K562 (cell line): ENCODE results near the gene AKAP3. TPM values are rescaled to one million over a fixed set of nuclear protein-coding genes. Genes with fewer than 3 reads are reported as not detected.

Source experiments
- ATAC-seq: fragments of 200-7000 bp; cut with Tn5 transposase; 3 replicates; pipeline ENCODE4 v1.9.1; 2020; ENCODE audit warnings: moderate library complexity
- BruUV-seq: library from RNA; stranded (reverse); fragments of 400-500 nt; replicated peaks from 2 replicates; lab custom pipeline; 2021; lab: Mats Ljungman, UMichigan
- CTCF ChIA-PET: fragments of 300-600 bp; formaldehyde crosslinking; extraction: SDS; loops from one replicate; lab custom pipeline; 2021; ENCODE audit warnings: low intra/inter-chr PET ratio; lab: Yijun Ruan, JAX
- POLR2A ChIA-PET: fragments of 300-600, 350-650 bp; sonication (Branson Sonifier 250); formaldehyde crosslinking; extraction: SDS; loops from one replicate; lab custom pipeline; 2021; ENCODE audit warnings: antibody characterized with exemption, inconsistent platforms; lab: Yijun Ruan, JAX
- DNase-seq, 4 experiments: peaks; one replicate each; pipeline versions ENCODE4 v3.0.0 to v3.0.0-alpha.2; 2011 to 2018; ENCODE audit warnings: low spot score in 3 of 4, mixed read lengths in 3 of 4; ENCODE audit errors: extremely low read depth in 1 of 4
- FAIRE-seq: peaks from 2 replicates; lab custom pipeline; 2011; peaks lifted over from hg19 to GRCh38; lab: Jason Lieb, UNC
- H2AFZ ChIP-seq: 2 replicates; pipeline ENCODE4 v1.6.0; 2011; ENCODE audit warnings: low read depth, low read length, control low read depth, inconsistent platforms
- H3K27ac ChIP-seq: fragments of 200-600 bp; 3 replicates; pipeline ENCODE4 v1.8.0; 2011; ENCODE audit warnings: low read depth, mild to moderate bottlenecking, control low read depth, inconsistent platforms, low read length, moderate library complexity, mixed read lengths; ENCODE audit errors: extremely low read depth
- H3K27me3 ChIP-seq, 2 experiments: fragments of 300-600 bp in 1 of 2; 2 replicates in 1 of 2; 3 replicates in 1 of 2; pipeline versions ENCODE4 v1.6.0 to v1.8.0; 2011; ENCODE audit warnings: inconsistent platforms in 2 of 2, low read length in 2 of 2, mild to moderate bottlenecking in 1 of 2, mixed read lengths in 1 of 2, moderate library complexity in 1 of 2; ENCODE audit not compliant: control insufficient read depth in 2 of 2, insufficient read depth in 2 of 2
- H3K36me3 ChIP-seq: fragments of 300-600 bp; 3 replicates; pipeline ENCODE4 v1.8.0; 2011; ENCODE audit warnings: mild to moderate bottlenecking, low read length, inconsistent platforms; ENCODE audit not compliant: control insufficient read depth, insufficient read depth
- H3K4me1 ChIP-seq, 2 experiments: fragments of 200-600 bp in 1 of 2; replicated peaks in 1 of 2; 2 replicates in 1 of 2; 3 replicates in 1 of 2; pipeline versions ENCODE4 v1.5.1 to v1.8.0; 2011; ENCODE audit warnings: inconsistent platforms in 2 of 2, low read length in 2 of 2, mild to moderate bottlenecking in 1 of 2, mixed read lengths in 1 of 2, moderate library complexity in 1 of 2; ENCODE audit not compliant: control insufficient read depth in 2 of 2, insufficient read depth in 2 of 2
- H3K4me2 ChIP-seq: 2 replicates; pipeline ENCODE4 v1.6.1; 2011; ENCODE audit warnings: low read length, control low read depth, inconsistent platforms, mixed read lengths; ENCODE audit not compliant: insufficient read depth
- H3K4me3 ChIP-seq: fragments of 200-600 bp; sonication (generic), shearing (Covaris generic); 2 replicates; pipeline ENCODE4 v1.5.1; 2016; ENCODE audit warnings: control low read depth, inconsistent platforms
- H3K79me2 ChIP-seq: fragments of 200-600 bp; 3 replicates; pipeline ENCODE4 v1.8.0; 2011; ENCODE audit warnings: low read length, inconsistent platforms; ENCODE audit not compliant: control insufficient read depth, insufficient read depth
- H3K9ac ChIP-seq, 2 experiments: 2 replicates each; pipeline versions ENCODE4 v1.6.0 to v1.6.1; 2011; ENCODE audit warnings: low read depth in 2 of 2, low read length in 2 of 2, control low read depth in 1 of 2, inconsistent platforms in 1 of 2, mild to moderate bottlenecking in 1 of 2, mixed read lengths in 1 of 2; ENCODE audit not compliant: insufficient read depth in 1 of 2
- H3K9me1 ChIP-seq: one replicate; pipeline ENCODE4 v1.6.0; 2011; ENCODE audit warnings: inconsistent platforms, mild to moderate bottlenecking, low read length, moderate library complexity; ENCODE audit not compliant: control insufficient read depth, insufficient read depth
- H3K9me3 ChIP-seq: replicated peaks from 2 replicates; pipeline ENCODE4 v1.5.1; 2011; ENCODE audit warnings: low read depth, low read length, inconsistent platforms; ENCODE audit not compliant: control insufficient read depth, insufficient read depth
- H4K20me1 ChIP-seq: replicated peaks from 2 replicates; pipeline ENCODE4 v1.6.1; 2011; ENCODE audit warnings: low read length, inconsistent platforms, mixed read lengths; ENCODE audit not compliant: control insufficient read depth, insufficient read depth
- BRD9 ChIP-seq: fragments of 450-650 bp; IDR thresholded peaks from 2 replicates; pipeline ENCODE4 v1.6.1; 2018; ENCODE audit warnings: low read depth; ENCODE audit not compliant: partially characterized antibody
- E2F6 ChIP-seq, 2 experiments: IDR thresholded peaks; 2 replicates each; pipeline ENCODE4 v1.6.1; 2011; ENCODE audit warnings: borderline replicate concordance in 1 of 2, control low read depth in 1 of 2, low read depth in 1 of 2, low read length in 1 of 2, mild to moderate bottlenecking in 1 of 2, mixed read lengths in 1 of 2, moderate library complexity in 1 of 2; ENCODE audit not compliant: insufficient read depth in 1 of 2, insufficient read length in 1 of 2, poor library complexity in 1 of 2, severe bottlenecking in 1 of 2; ENCODE audit errors: extremely low read depth in 1 of 2
- ETS2 ChIP-seq: IDR thresholded peaks from 2 replicates; pipeline ENCODE4 v1.6.1; 2016; ENCODE audit warnings: borderline replicate concordance, missing genetic modification characterization, mild to moderate bottlenecking, moderate library complexity, missing compliant biosample characterization; ENCODE audit not compliant: poor library complexity, severe bottlenecking
- KLF16 ChIP-seq: IDR thresholded peaks from 2 replicates; pipeline ENCODE4 v1.6.1; 2016; ENCODE audit warnings: antibody characterized with exemption
- REST ChIP-seq, 2 experiments: fragments of 450-650 bp; formaldehyde crosslinking in 1 of 2; IDR thresholded peaks; 2 replicates each; pipeline versions ENCODE4 v1.4.0 to v1.6.1; 2014 to 2020; ENCODE audit warnings: mild to moderate bottlenecking in 2 of 2, borderline replicate concordance in 1 of 2, low read depth in 1 of 2
- UBTF ChIP-seq, 2 experiments: IDR thresholded peaks; 2 replicates each; pipeline ENCODE4 v1.6.1; 2012; ENCODE audit warnings: improper control_type of control experiment in 2 of 2, low read depth in 2 of 2, low read length in 2 of 2, borderline replicate concordance in 1 of 2
- ZKSCAN3 ChIP-seq: fragments of 250-450 bp; sonication (Bioruptor Pico); IDR thresholded peaks from 2 replicates; pipeline ENCODE4 v1.4.0; 2020
- ZNF184 ChIP-seq: sonication (generic); formaldehyde crosslinking; IDR thresholded peaks from 2 replicates; pipeline ENCODE4 v1.5.0; 2020; ENCODE audit warnings: missing genetic modification reagents
- WGBS: fragments of 100-300 bp; shearing (Covaris generic); methylation state at CpG from one replicate; pipeline ENCODE4 v1.1.6; 2016; ENCODE audit warnings: low coverage, mixed read lengths; ENCODE audit not compliant: insufficient coverage; ENCODE audit errors: missing lambda C conversion rate; 5-methylcytosine and 5-hydroxymethylcytosine counted together
- in situ Hi-C: fragments of 300-500 bp; cut with MboI; formaldehyde crosslinking; loops from 4 replicates; pipeline ENCODE4 v1.15.0; 2018; ENCODE audit warnings: inconsistent platforms, mixed read lengths
- intact Hi-C: fragments of 100-400 bp; cut with micrococcal nuclease; formaldehyde crosslinking; loops from 2 replicates; pipeline ENCODE4 v1.14.2; 2022
- polyA plus RNA-seq, 8 experiments: library from polyadenylated mRNA; depleted of rRNA in 4 of 8; stranded (reverse) in 5 of 8; unstranded in 3 of 8; fragments of >200 nt; fragmentation: Nextera tagmentation in 2 of 8; fragmentation: Illumina TruSeq in 1 of 8; extraction: Ambion mirVana in 2 of 8; extraction: Trizol in 1 of 8; gene quantifications; 2 replicates each; pipeline versions ENCODE4 v1.2.1 to v1.2.3, GENCODE V29; 2011 to 2014; ENCODE audit warnings: inconsistent platforms in 1 of 8, missing spikeins in 1 of 8
- total RNA-seq, 7 experiments: library from RNA; depleted of rRNA in 6 of 7; stranded (reverse); fragments of >200 nt in 6 of 7; fragmentation: Illumina TruSeq in 2 of 7; extraction: Trizol in 2 of 7; gene quantifications; 2 replicates each; pipeline versions ENCODE4 v1.2.1 to v1.2.3, GENCODE V29; 2011 to 2021; ENCODE audit warnings: low replicate concordance in 1 of 7

Gene AKAP3
- total and polyA plus RNA-seq, 9 of the 15 experiments (the other 6 are each of a cell fraction or from before 2014, with no cell fraction given) = 0.17 to 2.8 (median 0.43) TPM

GRCh38 chr12:4604684-4605193, 44.1 kb downstream of the AKAP3 start:
- Histone ChIP-seq H4K20me1 (no peaks in the 10 kb centered on the region), H3K4me1 (peaks cover 0 to 4% of the 10 kb centered on the region in 2 experiments; a peak in 2 of 5 replicates), H3K27ac (no peak overlapping the region; the same call in 2 of the 3 replicates), H3K4me3 (peak overlapping the region; percentile 53), H3K79me2 (no peaks in the 10 kb centered on the region), H3K36me3 (no peaks in the 10 kb centered on the region), H2AFZ (peak overlapping the region; percentile 92), H3K27me3 (peaks cover 0 to 3% of the 10 kb centered on the region in 2 experiments; a peak in 2 of 5 replicates), H3K9me1 (no peaks in the 10 kb centered on the region), H3K9ac (peak overlapping the region; percentile 67 to 94), H3K9me3 (no peaks in the 10 kb centered on the region), H3K4me2 (peak overlapping the region; percentile 84)
- FAIRE-seq = peak; percentile 90
- CTCF ChIA-PET = interaction anchor here (0.7 kb wide), 1 partner anchor 222 kb away, joined by 3 read pairs; no protein-coding TSS in a partner anchor
- intact Hi-C loops (loop anchor here (2.0 kb wide), 1 partner anchor 44 kb away; the partner anchor contains the start of genes AKAP3 and NDUFA9), in situ Hi-C loops (no loop called here)
- peak; percentile 69 to 83 (median 70) for DNase-seq
- ATAC-seq = peak; percentile 97
- BruUV-seq = no TSS peak
- WGBS = under 1% methylated on average over 18 of the region's 25 CpGs
- POLR2A ChIA-PET = interaction anchor here (0.6 to 1.2 kb wide), 2 partner anchors 11 to 44 kb away, joined by 3 to 4 read pairs; partner anchors contain the start of genes AKAP3 and NDUFA9
- peak; percentile 20 to 34 for TF ChIP-seq E2F6 (IDR thresholded peaks at IDR 0.05; ENCODE audit: borderline replicate concordance in 1 of 2, extremely low read depth in 1 of 2, insufficient read depth in 1 of 2, insufficient read length in 1 of 2, low read depth in 1 of 2, low read length in 1 of 2, poor library complexity in 1 of 2, severe bottlenecking in 1 of 2)
- peak; percentile 48 for TF ChIP-seq BRD9
- no peak for TF ChIP-seq ETS2 (tag)
- 0 out of 4 replicates have a peak, but pooled peaks of 1 of the 2 experiments have one; percentile 29 for TF ChIP-seq UBTF (IDR thresholded peaks at IDR 0.05; ENCODE audit: borderline replicate concordance in 1 of 2, low read depth in 2 of 2, low read length in 2 of 2)
- peak; percentile 23; the same call in 1 of the 2 replicates for TF ChIP-seq REST (IDR thresholded peaks at IDR 0.05; ENCODE audit: borderline replicate concordance)
- no peak for TF ChIP-seq REST (CRISPR knock-in tag; IDR thresholded peaks at IDR 0.05; ENCODE audit: low read depth)
- no peak for TF ChIP-seq ZKSCAN3
- TF ChIP-seq ZNF184 (CRISPR knock-in tag) = no peak
- peak; percentile 82 for TF ChIP-seq KLF16
